ENCODE results near the gene NME3. TPM values are rescaled to one million over a fixed set of nuclear protein-coding genes. Genes with fewer than 3 reads are reported as not detected.

The NME3 gene
- total RNA-seq, 1 experiment from 2014 or later: 76.9 TPM

GRCh38 chr16:1732071-1732470 lies 39.3 kb downstream of the NME3 start:
- no peak overlapping the region for H3K4me2 ChIP-seq (ENCODE audit: insufficient read depth, insufficient read length, low read length)
- H3K79me2 ChIP-seq (ENCODE audit: insufficient read depth, low read length): no peaks in the 10 kb centered on the region
- no peaks in the 10 kb centered on the region for H3K23me2 ChIP-seq (ENCODE audit: insufficient read length, low read depth, low read length, poor library complexity, severe bottlenecking)
- DNase-seq: no peak
- H3K9me3 ChIP-seq (ENCODE audit: control insufficient read depth, low read depth, low read length): no peaks in the 10 kb centered on the region
- H3K9me3 Mint-ChIP-seq: no peaks in the 10 kb centered on the region
- H4K20me1 ChIP-seq (ENCODE audit: control insufficient read depth, insufficient read depth, insufficient read length): no peaks in the 10 kb centered on the region
- H4K5ac ChIP-seq (ENCODE audit: insufficient read length, low read depth, low read length): no peak overlapping the region
- WGBS (ENCODE audit: extremely low coverage, insufficient read length, low lambda C conversion rate): no CpG with 5 or more reads among the region's 14 CpGs
- H2BK120ac ChIP-seq (ENCODE audit: low read depth, low read length, poor library complexity, severe bottlenecking): no peak overlapping the region
- no peak overlapping the region for H2BK15ac ChIP-seq (ENCODE audit: low read depth, low read length)
- no peak overlapping the region for H3K56ac ChIP-seq (ENCODE audit: insufficient read length, low read depth, low read length)
- H3K4ac ChIP-seq (ENCODE audit: low read depth, low read length): no peak overlapping the region
- H3K27ac Mint-ChIP-seq: peak overlapping the region in 1 of 3 experiments; percentile 87; a peak in 2 of 7 replicates
- H3K36me3 Mint-ChIP-seq (ENCODE audit: insufficient read depth in 1 of 3, low read depth in 3 of 3): peaks cover 2 to 21% (median 18%) of the 10 kb centered on the region in 3 experiments; a peak in 6 of 7 replicates
- H3K79me1 ChIP-seq (ENCODE audit: insufficient read depth, low read depth, low read length, poor library complexity, severe bottlenecking): no peaks in the 10 kb centered on the region
- H3K23ac ChIP-seq (ENCODE audit: insufficient read length, low read depth, low read length): no peak overlapping the region
- no peak overlapping the region for H2AK5ac ChIP-seq (ENCODE audit: insufficient read length, low read length)
- no peak overlapping the region for H3K9ac ChIP-seq (ENCODE audit: extremely low read depth, insufficient read length, low read length)
- no peaks in the 10 kb centered on the region for H3K27me3 Mint-ChIP-seq (ENCODE audit: low read depth)
- H2BK20ac ChIP-seq (ENCODE audit: low read depth, low read length, poor library complexity, severe bottlenecking): no peak overlapping the region
- no peaks in the 10 kb centered on the region for H3K4me1 ChIP-seq (ENCODE audit: insufficient read depth, low read length)
- H3K14ac ChIP-seq (ENCODE audit: insufficient read depth, low read length): no peak overlapping the region
- no peak overlapping the region for H3T11ph ChIP-seq (ENCODE audit: low read length)
- no peak overlapping the region for H3K27ac ChIP-seq (ENCODE audit: insufficient read length, low read depth, low read length)
- H2AFZ ChIP-seq (ENCODE audit: low read length): no peak overlapping the region
- no peaks in the 10 kb centered on the region for H3K27me3 ChIP-seq (ENCODE audit: insufficient read depth, low read length)
- no peak overlapping the region for H2BK12ac ChIP-seq (ENCODE audit: insufficient read length, low read depth, low read length)
- H4K91ac ChIP-seq (ENCODE audit: insufficient read length, low read depth, low read length): no peak overlapping the region
- no peak overlapping the region for H3K18ac ChIP-seq (ENCODE audit: insufficient read length, low read depth, low read length)
- TF ChIP-seq CTCF (conservative IDR thresholded peaks at IDR 0.05): no peak
- no peak overlapping the region for H2BK5ac ChIP-seq (ENCODE audit: insufficient read length, low read length)
- H3K4me1 Mint-ChIP-seq: no peaks in the 10 kb centered on the region
- no peak overlapping the region for H3K4me3 Mint-ChIP-seq
- H4K8ac ChIP-seq (replicated peaks; ENCODE audit: insufficient read length, low read depth, low read length): no peak overlapping the region

Measured in H9 (cell line).